Nephron progenitor cell (in vitro differentiated cells): ENCODE measurements around the gene GARIN5A.
A peak's percentile ranks its signal among the peaks of the same experiment; 100 is the strongest.
"Not testable (repeated sequence)": the region's sequence is repeated elsewhere in the genome, so short reads cannot be mapped to it uniquely, and the experiment has no call there.

ENCODE experiments used
- DNase-seq: peaks from one replicate; pipeline ENCODE4 v3.0.0; 2021
- H3K27ac Mint-ChIP-seq: 2 replicates; pipeline ENCODE4 v1.8.0; 2021; ENCODE audit warnings: mild to moderate bottlenecking, moderate library complexity, mixed read lengths
- H3K27me3 Mint-ChIP-seq: 2 replicates; pipeline ENCODE4 v1.8.0; 2021; ENCODE audit warnings: mild to moderate bottlenecking, low read depth, mixed read lengths; ENCODE audit not compliant: poor library complexity
- H3K36me3 Mint-ChIP-seq: 2 replicates; pipeline ENCODE4 v1.8.0; 2021; ENCODE audit warnings: low read depth, mixed read lengths
- H3K4me1 Mint-ChIP-seq: 2 replicates; pipeline ENCODE4 v1.8.0; 2021; ENCODE audit warnings: mixed read lengths
- H3K4me3 Mint-ChIP-seq: 2 replicates; pipeline ENCODE4 v1.8.0; 2021; ENCODE audit warnings: mild to moderate bottlenecking, moderate library complexity, mixed read lengths
- H3K9me3 Mint-ChIP-seq: 2 replicates; pipeline ENCODE4 v1.8.0; 2021; ENCODE audit warnings: mild to moderate bottlenecking, moderate library complexity, mixed read lengths
- TF ChIP-seq, protein P1 (sequence below): fragments of 200-600 bp; sonication (generic); IDR thresholded peaks from 2 replicates; pipeline ENCODE4 v1.5.0; 2021; ENCODE audit warnings: antibody characterized with exemption

GARIN5A gene

DNA sequence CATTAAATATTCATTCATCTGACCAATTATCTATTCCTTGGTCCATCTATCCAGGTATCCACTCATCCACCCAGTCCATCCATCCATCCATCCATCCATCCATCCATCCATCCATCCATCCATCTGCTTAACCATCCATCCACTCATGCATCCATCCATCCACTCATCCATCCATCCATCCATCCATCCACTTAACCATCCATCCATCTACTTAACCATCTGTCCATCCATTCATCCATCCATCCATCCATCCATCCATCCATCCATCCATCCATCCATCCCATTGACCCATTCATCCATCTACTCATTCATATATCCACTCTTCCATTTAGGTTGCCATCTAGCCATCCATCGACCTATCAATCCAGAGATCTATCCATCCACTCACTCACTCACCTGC lies 32.6 kb downstream of the GARIN5A start:
- Mint-ChIP-seq H3K36me3 (no peaks in the 10 kb centered on the region), H3K9me3 (peaks cover 8% of the 10 kb centered on the region), H3K4me3 (no peak overlapping the region), H3K27me3 (peaks cover 33% of the 10 kb centered on the region), H3K4me1 (no peaks in the 10 kb centered on the region), H3K27ac (no peak overlapping the region)
- TF ChIP-seq, protein P1, sequence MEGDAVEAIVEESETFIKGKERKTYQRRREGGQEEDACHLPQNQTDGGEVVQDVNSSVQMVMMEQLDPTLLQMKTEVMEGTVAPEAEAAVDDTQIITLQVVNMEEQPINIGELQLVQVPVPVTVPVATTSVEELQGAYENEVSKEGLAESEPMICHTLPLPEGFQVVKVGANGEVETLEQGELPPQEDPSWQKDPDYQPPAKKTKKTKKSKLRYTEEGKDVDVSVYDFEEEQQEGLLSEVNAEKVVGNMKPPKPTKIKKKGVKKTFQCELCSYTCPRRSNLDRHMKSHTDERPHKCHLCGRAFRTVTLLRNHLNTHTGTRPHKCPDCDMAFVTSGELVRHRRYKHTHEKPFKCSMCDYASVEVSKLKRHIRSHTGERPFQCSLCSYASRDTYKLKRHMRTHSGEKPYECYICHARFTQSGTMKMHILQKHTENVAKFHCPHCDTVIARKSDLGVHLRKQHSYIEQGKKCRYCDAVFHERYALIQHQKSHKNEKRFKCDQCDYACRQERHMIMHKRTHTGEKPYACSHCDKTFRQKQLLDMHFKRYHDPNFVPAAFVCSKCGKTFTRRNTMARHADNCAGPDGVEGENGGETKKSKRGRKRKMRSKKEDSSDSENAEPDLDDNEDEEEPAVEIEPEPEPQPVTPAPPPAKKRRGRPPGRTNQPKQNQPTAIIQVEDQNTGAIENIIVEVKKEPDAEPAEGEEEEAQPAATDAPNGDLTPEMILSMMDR, result no peak
- DNase-seq, result no peak

DNA sequence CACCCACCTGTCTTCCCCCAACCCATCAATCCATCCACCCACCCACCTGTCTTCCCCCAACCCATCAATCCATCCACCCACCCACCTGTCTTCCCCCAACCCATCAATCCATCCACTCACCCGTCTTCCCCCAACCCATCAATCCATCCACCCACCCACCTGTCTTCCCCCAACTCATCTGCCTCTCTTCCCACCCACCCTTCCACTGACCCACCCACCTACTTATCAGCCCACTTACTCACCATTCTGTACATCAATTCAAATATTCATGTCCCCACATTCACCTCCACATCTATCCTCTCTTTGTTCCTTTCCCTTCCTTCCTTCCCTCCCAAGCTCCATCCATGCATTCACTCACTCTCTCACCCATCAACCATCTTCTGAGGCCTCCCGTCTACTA lies 37.5 kb downstream of the GARIN5A start:
- DNase-seq, H3K9me3 Mint-ChIP-seq, H3K27ac Mint-ChIP-seq, H3K4me3 Mint-ChIP-seq, H3K36me3 Mint-ChIP-seq: not testable (repeated sequence)
- peaks cover 15% of the 10 kb centered on the region for H3K4me1 Mint-ChIP-seq
- H3K27me3 Mint-ChIP-seq, result peaks cover 46% of the 10 kb centered on the region

- H3K27me3 Mint-ChIP-seq, result peaks cover 44% of the 10 kb centered on the region
- DNase-seq, result no peak
- no peaks in the 10 kb centered on the region for H3K9me3 Mint-ChIP-seq
- no peak overlapping the region for H3K27ac Mint-ChIP-seq
- TF ChIP-seq, protein P1, result no peak
- H3K36me3 Mint-ChIP-seq, result no peaks in the 10 kb centered on the region
- no peak overlapping the region for H3K4me3 Mint-ChIP-seq
- H3K4me1 Mint-ChIP-seq, result peaks cover 26% of the 10 kb centered on the region
Measured at GRCh38 chr19:50437862-50438449, 38.7 kb downstream of the GARIN5A start.

DNA sequence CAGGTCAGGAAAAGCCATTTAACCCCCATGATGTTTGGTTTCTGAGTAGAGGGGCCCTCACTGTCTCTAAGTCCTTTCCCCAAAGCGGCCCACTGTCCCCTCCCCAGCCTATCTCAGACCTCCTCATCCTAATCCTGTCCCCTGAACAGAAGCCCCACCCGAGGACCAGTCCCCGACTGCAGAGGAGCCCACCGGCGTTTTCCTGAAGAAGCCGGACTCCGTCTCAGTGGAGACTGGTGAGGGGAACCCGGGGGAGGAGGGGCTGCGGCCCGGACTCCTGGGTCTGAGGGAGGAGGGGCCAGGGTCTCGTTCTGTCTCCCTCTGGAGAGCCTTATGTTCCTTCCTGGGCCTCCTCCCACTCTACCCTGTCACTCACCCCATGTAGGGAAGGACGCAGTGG lies 41.0 kb downstream of the GARIN5A start:
- Mint-ChIP-seq H3K27ac (no peak overlapping the region), H3K27me3 (peaks cover 48% of the 10 kb centered on the region), H3K36me3 (no peaks in the 10 kb centered on the region), H3K4me3 (no peak overlapping the region), H3K4me1 (peaks cover 43% of the 10 kb centered on the region), H3K9me3 (no peaks in the 10 kb centered on the region)
- DNase-seq, result no peak
- TF ChIP-seq, protein P1, result no peak

DNA sequence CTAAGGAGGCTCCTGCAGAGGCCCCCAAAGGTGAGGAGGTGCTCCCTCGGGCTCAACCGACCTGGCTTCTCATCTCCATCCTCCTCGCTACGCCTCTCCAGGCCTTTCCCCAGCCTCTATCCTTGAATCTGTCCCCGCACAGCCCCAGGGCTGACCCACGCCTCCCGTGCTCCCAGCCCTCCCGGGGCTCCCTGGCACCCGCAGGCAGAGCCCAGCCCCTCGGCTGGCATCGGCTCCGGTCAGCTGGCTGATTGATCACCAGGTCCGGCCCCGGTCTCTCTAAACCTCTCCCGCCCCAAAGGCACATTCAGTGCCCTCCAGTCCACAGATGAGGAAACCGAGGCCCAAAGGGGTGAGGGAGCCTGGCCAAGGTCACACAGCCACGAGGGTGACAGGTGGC lies 41.4 kb downstream of the GARIN5A start:
- Mint-ChIP-seq H3K27me3 (peaks cover 49% of the 10 kb centered on the region), H3K9me3 (no peaks in the 10 kb centered on the region)

DNA sequence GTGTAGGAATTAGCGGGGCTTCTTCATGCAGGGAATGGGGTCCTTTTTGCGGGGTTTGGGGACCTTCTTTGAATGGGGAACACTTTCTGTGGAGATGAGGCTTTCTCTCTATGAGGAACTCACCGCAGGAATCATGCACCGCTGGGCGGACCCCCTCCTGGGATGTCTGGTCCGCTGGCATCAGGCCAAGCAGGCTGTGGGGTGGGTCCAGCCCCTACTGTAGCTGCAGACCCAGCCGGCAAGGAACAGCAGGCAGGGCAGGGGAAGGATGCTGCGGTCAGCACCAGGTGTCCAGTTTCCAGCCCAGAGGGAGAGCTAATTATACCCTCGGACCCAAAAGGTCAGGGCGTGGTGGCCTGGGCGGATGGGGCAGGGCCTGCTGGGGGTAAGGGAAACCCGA lies 42.1 kb downstream of the GARIN5A start:
- no peaks in the 10 kb centered on the region for H3K36me3 Mint-ChIP-seq
- TF ChIP-seq, protein P1, result no peak
- H3K9me3 Mint-ChIP-seq, result no peaks in the 10 kb centered on the region
- peak; percentile 59 for DNase-seq
- peaks cover 50% of the 10 kb centered on the region for H3K4me1 Mint-ChIP-seq
- H3K4me3 Mint-ChIP-seq, result peak overlapping the region; percentile 42
- H3K27ac Mint-ChIP-seq, result peak overlapping the region; percentile 51
- peaks cover 51% of the 10 kb centered on the region for H3K27me3 Mint-ChIP-seq

More for the DNA sequence above, 41.4 kb downstream of the GARIN5A start:
- Mint-ChIP-seq H3K27ac (no peak overlapping the region), H3K4me3 (no peak overlapping the region), H3K4me1 (peaks cover 47% of the 10 kb centered on the region), H3K36me3 (no peaks in the 10 kb centered on the region)
- TF ChIP-seq, protein P1, result no peak
- no peak for DNase-seq
